ENCODE results near the gene MEIS1. TPM values are rescaled to one million over a fixed set of nuclear protein-coding genes. Genes with fewer than 3 reads are reported as not detected.
A peak's percentile ranks its signal among the peaks of the same experiment; 100 is the strongest.

The MEIS1 gene
- total RNA-seq, 2 donors from 2014 or later = 82.1 to 84.6 TPM

GRCh38 chr2:66543257-66543767 is 108.4 kb downstream of the MEIS1 start:
- Histone ChIP-seq H3K9me3 (no peaks in the 10 kb centered on the region), H3K4me1 (peaks cover 74% of the 10 kb centered on the region), H3K4me3 (no peak overlapping the region), H3K27me3 (no peaks in the 10 kb centered on the region), H3K27ac (no peak overlapping the region), H3K36me3 (replicated peaks in 1 of 2; ENCODE audit: insufficient read depth in 1 of 2, low read depth in 2 of 2) (no peaks in the 10 kb centered on the region)
- WGBS, 2 donors = 52 to 70% methylated on average over 5 of the region's 5 CpGs
- ATAC-seq = no peak
- TF ChIP-seq CTCF (IDR thresholded peaks at IDR 0.05) (no peak), POLR2A (IDR thresholded peaks at IDR 0.05) (no peak)
- no peak for DNase-seq
- intact Hi-C loops (cut with DNase I) = no loop called here

- Histone ChIP-seq H3K4me3 (no peak overlapping the region), H3K36me3 (replicated peaks in 1 of 2; ENCODE audit: insufficient read depth in 1 of 2, low read depth in 2 of 2) (no peaks in the 10 kb centered on the region), H3K27me3 (no peaks in the 10 kb centered on the region), H3K4me1 (peaks cover 73% of the 10 kb centered on the region), H3K27ac (peak overlapping the region in 2 of 4 donors; percentile 13 to 27), H3K9me3 (no peaks in the 10 kb centered on the region)
- intact Hi-C loops (cut with DNase I) = no loop called here
- DNase-seq (no peak), ATAC-seq (no peak)
- 50 to 54% methylated on average over 2 of the region's 2 CpGs for WGBS, 2 donors
- TF ChIP-seq CTCF (IDR thresholded peaks at IDR 0.05) = no peak
- TF ChIP-seq POLR2A (IDR thresholded peaks at IDR 0.05) = no peak
Observed at GRCh38 chr2:66544258-66544657, 109.3 kb downstream of the MEIS1 start.

- H3K9me3 ChIP-seq = no peaks in the 10 kb centered on the region
- ATAC-seq (no peak), DNase-seq (no peak)
- no peak overlapping the region for H3K27ac ChIP-seq
- H3K27me3 ChIP-seq = no peaks in the 10 kb centered on the region
- TF ChIP-seq CTCF (IDR thresholded peaks at IDR 0.05) (no peak), POLR2A (IDR thresholded peaks at IDR 0.05) (no peak)
- H3K4me1 ChIP-seq = peaks cover 63% of the 10 kb centered on the region
- H3K36me3 ChIP-seq (replicated peaks in 1 of 2; ENCODE audit: insufficient read depth in 1 of 2, low read depth in 2 of 2) = no peaks in the 10 kb centered on the region
- no peak overlapping the region for H3K4me3 ChIP-seq
- intact Hi-C loops (cut with DNase I) = no loop called here
Observed at GRCh38 chr2:66545258-66545657, 110.3 kb downstream of the MEIS1 start.

GRCh38 chr2:66547118-66547517 is 112.2 kb downstream of the MEIS1 start:
- Histone ChIP-seq H3K36me3 (replicated peaks in 1 of 2; ENCODE audit: insufficient read depth in 1 of 2, low read depth in 2 of 2) (no peaks in the 10 kb centered on the region), H3K4me3 (no peak overlapping the region), H3K4me1 (peaks cover 56% of the 10 kb centered on the region), H3K27ac (no peak overlapping the region), H3K9me3 (no peaks in the 10 kb centered on the region), H3K27me3 (no peaks in the 10 kb centered on the region)
- no peak for DNase-seq
- ATAC-seq = no peak
- TF ChIP-seq POLR2A (IDR thresholded peaks at IDR 0.05) (no peak), CTCF (IDR thresholded peaks at IDR 0.05) (no peak)
- intact Hi-C loops (cut with DNase I) = no loop called here
- WGBS, 2 donors = 22 to 33% methylated on average over 2 of the region's 2 CpGs

- intact Hi-C loops (cut with DNase I) = no loop called here
- H3K9me3 ChIP-seq = no peaks in the 10 kb centered on the region
- DNase-seq = no peak
- WGBS, 2 donors = 26 to 47% methylated on average over 2 of the region's 2 CpGs
- TF ChIP-seq POLR2A (IDR thresholded peaks at IDR 0.05) (no peak), CTCF (IDR thresholded peaks at IDR 0.05) (no peak)
- ATAC-seq = no peak
- peaks cover 56% of the 10 kb centered on the region for H3K4me1 ChIP-seq
- no peak overlapping the region for H3K27ac ChIP-seq
- H3K36me3 ChIP-seq (replicated peaks in 1 of 2; ENCODE audit: insufficient read depth in 1 of 2, low read depth in 2 of 2) = no peaks in the 10 kb centered on the region
- H3K27me3 ChIP-seq = no peaks in the 10 kb centered on the region
- H3K4me3 ChIP-seq = no peak overlapping the region
Observed at GRCh38 chr2:66547887-66548286, 113.0 kb downstream of the MEIS1 start.
